ENCODE measurements around the gene SLC35A4. TPM values are rescaled to one million over a fixed set of nuclear protein-coding genes. Genes with fewer than 3 reads are reported as not detected.
"Not testable (repeated sequence)": the region's sequence is repeated elsewhere in the genome, so short reads cannot be mapped to it uniquely, and the experiment has no call there.

The SLC35A4 gene
- total RNA-seq, 1 donor from 2014 or later: 3.7 TPM

- DNase-seq: no peak
These were observed 27.2 kb downstream of the SLC35A4 start for GRCh38 chr5:140591747-140592372.

DNA sequence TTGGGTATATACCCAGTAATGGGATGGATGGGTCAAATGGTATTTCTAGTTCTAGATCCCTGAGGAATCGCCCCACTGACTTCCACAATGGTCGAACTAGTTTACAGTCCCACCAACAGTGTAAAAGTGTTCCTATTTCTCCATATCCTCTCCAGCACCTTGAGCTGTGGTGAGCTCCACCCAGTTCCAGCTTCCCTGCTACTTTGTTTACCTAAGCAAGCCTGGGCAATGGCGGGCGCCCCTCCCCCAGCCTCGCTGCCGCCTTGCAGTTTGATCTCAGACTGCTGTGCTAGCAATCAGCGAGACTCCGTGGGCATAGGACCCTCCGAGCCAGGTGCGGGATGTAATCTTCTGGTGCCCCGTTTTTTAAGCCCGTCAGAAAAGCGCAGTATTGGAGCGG is 28.4 kb downstream of the SLC35A4 start:
- DNase-seq: not testable (repeated sequence)

- no peak for DNase-seq
These were observed 29.5 kb downstream of the SLC35A4 start for GRCh38 chr5:140594169-140594568.

DNA sequence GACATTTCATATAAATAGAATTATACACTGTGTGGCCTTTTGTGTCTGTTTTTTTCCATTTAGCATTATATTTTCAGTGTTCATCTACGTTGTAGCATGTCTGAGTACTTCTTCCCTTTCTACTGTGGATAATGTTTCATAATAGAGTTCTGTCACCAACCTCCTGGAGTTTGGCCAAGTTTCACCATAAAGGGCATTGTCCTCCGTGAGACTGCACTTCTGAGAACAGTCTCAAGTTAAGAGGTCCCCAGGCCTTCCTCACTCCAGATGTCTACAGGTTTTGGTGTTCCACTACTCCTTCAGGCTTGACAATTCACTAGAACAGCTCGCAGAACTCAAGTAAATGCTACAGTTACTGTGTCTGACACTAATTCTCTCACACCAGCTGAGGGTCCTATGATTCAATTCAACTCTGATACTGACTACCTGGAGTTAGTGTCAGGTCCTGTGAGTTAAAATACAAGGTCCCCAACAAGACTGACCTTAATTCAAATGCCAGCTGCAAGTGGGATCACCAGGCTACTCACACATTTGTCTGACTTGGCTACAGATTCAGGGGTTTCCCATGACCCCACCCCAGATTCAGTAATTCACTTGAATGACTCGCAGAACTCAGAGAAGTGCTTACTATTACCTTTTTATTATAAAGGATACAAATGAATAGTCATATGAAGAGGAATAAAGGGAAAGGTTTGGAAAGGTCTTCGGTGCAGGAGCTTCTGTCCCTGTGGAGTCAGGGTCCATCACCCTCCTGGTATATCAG is 31.1 kb downstream of the SLC35A4 start:
- DNase-seq: no peak

GRCh38 chr5:140596321-140596741 is 31.7 kb downstream of the SLC35A4 start:
- no peak for DNase-seq

GRCh38 chr5:140598836-140599235 is 34.2 kb downstream of the SLC35A4 start:
- DNase-seq: no peak

GRCh38 chr5:140600096-140600495 is 35.5 kb downstream of the SLC35A4 start:
- DNase-seq: no peak

GRCh38 chr5:140602147-140602546 is 37.5 kb downstream of the SLC35A4 start:
- no peak for DNase-seq

- DNase-seq: not testable (repeated sequence)
These were observed 38.7 kb downstream of the SLC35A4 start for GRCh38 chr5:140603446-140603698.

DNA sequence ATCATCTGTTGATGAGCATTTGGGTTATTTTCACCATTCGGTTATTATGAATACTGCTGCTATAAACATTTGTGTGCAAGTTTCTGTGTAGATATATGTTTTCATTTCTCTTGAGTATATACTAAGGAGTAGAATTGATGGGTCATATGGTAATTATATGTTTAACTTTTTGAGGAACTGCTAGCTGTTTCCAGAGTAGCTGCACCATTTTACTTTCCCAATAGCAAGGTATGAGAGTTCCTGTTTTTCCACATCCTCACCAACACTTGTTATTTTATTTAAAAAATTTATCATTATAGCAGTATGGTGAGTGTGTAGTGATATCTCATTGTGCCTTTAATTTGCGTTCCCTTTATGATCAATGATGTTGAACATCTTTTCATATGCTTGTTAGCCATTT is 39.1 kb downstream of the SLC35A4 start:
- DNase-seq: no peak

DNA sequence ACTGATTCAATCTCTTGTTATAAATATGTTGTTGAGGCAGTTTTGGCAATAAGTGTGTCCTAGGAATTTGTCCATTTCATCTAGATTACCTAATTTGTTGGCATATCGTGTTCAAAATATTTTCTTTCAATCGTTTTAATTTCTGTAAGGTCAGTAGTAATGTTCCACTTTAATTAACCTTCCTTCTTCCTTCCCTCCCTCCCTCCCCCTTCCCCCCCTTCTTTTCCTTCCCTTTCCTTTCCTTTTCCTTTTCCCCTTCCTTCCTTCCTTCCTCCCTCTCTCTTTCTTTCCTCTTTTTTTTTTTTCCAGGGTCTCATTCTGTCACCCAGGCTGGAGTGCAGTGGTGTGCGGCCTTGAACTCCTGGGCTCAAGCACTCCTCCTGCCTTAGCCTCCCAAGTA is 41.3 kb downstream of the SLC35A4 start:
- DNase-seq: no peak

GRCh38 chr5:140607031-140607430 is 42.4 kb downstream of the SLC35A4 start:
- no peak for DNase-seq

DNA sequence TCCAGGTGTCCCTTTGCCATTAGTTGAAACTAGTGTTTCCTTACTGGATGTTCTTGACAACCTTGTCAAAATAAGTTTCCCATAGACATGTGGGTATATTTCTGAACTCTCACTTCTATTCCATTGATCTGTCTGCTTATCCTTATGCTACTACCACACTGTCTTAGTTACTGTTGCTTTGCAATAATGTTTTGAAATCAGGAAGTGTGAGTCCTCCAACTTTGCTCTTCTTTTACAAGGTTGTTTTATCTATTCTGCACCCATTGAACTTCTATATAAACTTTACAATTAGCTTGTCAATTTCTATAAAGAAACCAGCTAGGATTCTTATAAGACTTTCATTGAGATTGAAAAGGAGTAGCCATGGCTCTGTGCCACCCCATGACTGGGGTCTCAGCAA is 44.1 kb downstream of the SLC35A4 start:
- DNase-seq: no peak

GRCh38 chr5:140609126-140609525 is 44.5 kb downstream of the SLC35A4 start:
- no peak for DNase-seq

GRCh38 chr5:140611020-140611521 is 46.4 kb downstream of the SLC35A4 start:
- DNase-seq: no peak

Small RNA genes within 50 kb of the gene (small RNA-seq; reads per million reads assigned to genes)
- gene RF00279 (not detected), gene RF00443 (not detected)

Other genes with a start within 250 kb of the SLC35A4 start
- 8.7 TPM for gene HBEGF, start 218.2 kb upstream of the SLC35A4 start, total RNA-seq
- gene SLC4A9, start 204.6 kb upstream of the SLC35A4 start, total RNA-seq: under 0.01 TPM
- gene ANKHD1, start 163.0 kb upstream of the SLC35A4 start, total RNA-seq: 104 TPM
- not detected for gene EIF4EBP3, start 17.2 kb upstream of the SLC35A4 start, total RNA-seq
- gene SRA1, start 7.4 kb upstream of the SLC35A4 start, total RNA-seq: 17.0 TPM
- gene APBB3, start 230 bp upstream of the SLC35A4 start, total RNA-seq: 24.5 TPM
- 15.4 TPM for gene CD14, start 68.3 kb downstream of the SLC35A4 start, total RNA-seq
- gene TMCO6, start 74.6 kb downstream of the SLC35A4 start, total RNA-seq: 7.5 TPM
- gene NDUFA2, start 82.8 kb downstream of the SLC35A4 start, total RNA-seq: 27.8 TPM
- gene IK, start 83.0 kb downstream of the SLC35A4 start, total RNA-seq: 55.7 TPM
- 14.2 TPM for gene WDR55, start 100.1 kb downstream of the SLC35A4 start, total RNA-seq
- gene DND1, start 108.7 kb downstream of the SLC35A4 start, total RNA-seq: 0.31 TPM
- 70.7 TPM for gene HARS1, start 126.5 kb downstream of the SLC35A4 start, total RNA-seq
- gene HARS2, start 126.6 kb downstream of the SLC35A4 start, total RNA-seq: 31.0 TPM
- 47.1 TPM for gene ZMAT2, start 135.6 kb downstream of the SLC35A4 start, total RNA-seq
- gene PCDHA1, start 221.3 kb downstream of the SLC35A4 start, total RNA-seq: 6.6 TPM
- 11.5 TPM for gene PCDHA2, start 230.0 kb downstream of the SLC35A4 start, total RNA-seq
- gene PCDHA3, start 236.2 kb downstream of the SLC35A4 start, total RNA-seq: 21.2 TPM
- 18.6 TPM for gene PCDHA4, start 242.2 kb downstream of the SLC35A4 start, total RNA-seq

All from occipital lobe (tissue), 3 donors.